ENCODE measurements around the gene NBEA. TPM values are rescaled to one million over a fixed set of nuclear protein-coding genes. Genes with fewer than 3 reads are reported as not detected.

NBEA gene
- total and polyA plus RNA-seq, 11 donors, result 5.0 to 39.2 (median 23.2) TPM

GRCh38 chr13:35711909-35712308 lies 769.8 kb downstream of the NBEA start:
- ATAC-seq (no peak), DNase-seq (no peak)
- Histone ChIP-seq H3K4me3 (no peak overlapping the region), H3K27ac (no peak overlapping the region), H3K27me3 (no peaks in the 10 kb centered on the region), H3K36me3 (no peaks in the 10 kb centered on the region), H3K9me3 (no peaks in the 10 kb centered on the region), H3K4me1 (peaks cover 0 to 25% (median 11%) of the 10 kb centered on the region in 12 donors)
- TF ChIP-seq CTCF (IDR thresholded peaks at IDR 0.05), result no peak
- no peak for TF ChIP-seq POLR2A (IDR thresholded peaks at IDR 0.05)
- 55 to 80% (median 76%) methylated on average over 8 of the region's 8 CpGs for WGBS, 4 donors
- intact Hi-C loops (cut with DNase I), result loop anchor here in 3 of 10 donors (10.0 kb wide), 3 partner anchors 77 to 507 kb away; no protein-coding TSS in a partner anchor

- Histone ChIP-seq H3K9me3 (no peaks in the 10 kb centered on the region), H3K4me3 (no peak overlapping the region), H3K27me3 (no peaks in the 10 kb centered on the region), H3K36me3 (no peaks in the 10 kb centered on the region), H3K27ac (no peak overlapping the region), H3K4me1 (peaks cover 0 to 25% (median 11%) of the 10 kb centered on the region in 12 donors)
- intact Hi-C loops (cut with DNase I), result loop anchor here in 3 of 10 donors (10.0 kb wide), 3 partner anchors 78 to 508 kb away; no protein-coding TSS in a partner anchor
- TF ChIP-seq POLR2A (IDR thresholded peaks at IDR 0.05) (no peak), CTCF (IDR thresholded peaks at IDR 0.05) (no peak)
- ATAC-seq (no peak), DNase-seq (no peak)
- WGBS, 4 donors, result 62 to 73% (median 69%) methylated on average over 11 of the region's 11 CpGs
Measured at GRCh38 chr13:35712907-35713761, 771.1 kb downstream of the NBEA start.

- Histone ChIP-seq H3K9me3 (no peaks in the 10 kb centered on the region), H3K36me3 (no peaks in the 10 kb centered on the region), H3K27me3 (no peaks in the 10 kb centered on the region), H3K27ac (peak overlapping the region in 6 of 12 donors; percentile 1 to 37 (median 20)), H3K4me1 (peaks cover 0 to 25% (median 11%) of the 10 kb centered on the region in 12 donors), H3K4me3 (no peak overlapping the region)
- TF ChIP-seq POLR2A (IDR thresholded peaks at IDR 0.05) (no peak), CTCF (IDR thresholded peaks at IDR 0.05) (no peak)
- ATAC-seq, result no peak
- no peak for DNase-seq
- intact Hi-C loops (cut with DNase I), result loop anchor here in 3 of 10 donors (10.0 kb wide), 3 partner anchors 79 to 509 kb away; no protein-coding TSS in a partner anchor
- WGBS, 4 donors, result 61 to 72% (median 63%) methylated on average over 6 of the region's 6 CpGs
Measured at GRCh38 chr13:35714121-35714520, 772.1 kb downstream of the NBEA start.

Measured in heart left ventricle (tissue), 16 donors.